GM23248 (cell line): ENCODE measurements around the gene ACTA2. TPM values are rescaled to one million over a fixed set of nuclear protein-coding genes. Genes with fewer than 3 reads are reported as not detected.

Experiments
- DNase-seq: peaks from one replicate; pipeline ENCODE4 v3.0.0-alpha.2; 2015
- H2AFZ ChIP-seq: fragments of 200-600 bp; sonication (generic); 2 replicates; pipeline ENCODE4 v1.6.1; 2016; ENCODE audit warnings: antibody characterized with exemption
- H3F3A ChIP-seq: fragments of 200-600 bp; sonication (generic); 2 replicates; pipeline ENCODE4 v1.6.1; 2016; ENCODE audit warnings: mild to moderate bottlenecking, antibody characterized with exemption, mixed run types; ENCODE audit not compliant: insufficient read depth
- H3K27ac ChIP-seq: fragments of 200-600 bp; sonication (generic); 2 replicates; pipeline ENCODE4 v1.5.1; 2016; ENCODE audit warnings: mild to moderate bottlenecking
- H3K27me3 ChIP-seq: fragments of 200-600 bp; sonication (generic); replicated peaks from 2 replicates; pipeline ENCODE4 v1.6.1; 2016; ENCODE audit warnings: mild to moderate bottlenecking; ENCODE audit not compliant: insufficient read depth
- H3K36me3 ChIP-seq: fragments of 200-600 bp; sonication (generic); 2 replicates; pipeline ENCODE4 v1.6.1; 2016; ENCODE audit warnings: low read depth, mild to moderate bottlenecking
- H3K4me1 ChIP-seq: fragments of 200-600 bp; sonication (generic); 2 replicates; pipeline ENCODE4 v1.6.1; 2016; ENCODE audit warnings: mild to moderate bottlenecking; ENCODE audit not compliant: insufficient read depth
- H3K4me2 ChIP-seq: fragments of 200-600 bp; sonication (generic); one replicate; pipeline ENCODE4 v1.6.1; 2016; ENCODE audit warnings: mild to moderate bottlenecking; ENCODE audit not compliant: unreplicated experiment
- H3K4me3 ChIP-seq: fragments of 200-600 bp; sonication (generic); 2 replicates; pipeline ENCODE4 v1.5.1; 2016; ENCODE audit warnings: mild to moderate bottlenecking
- H3K79me2 ChIP-seq: fragments of 200-600 bp; sonication (generic); 2 replicates; pipeline ENCODE4 v1.6.1; 2016; ENCODE audit warnings: mild to moderate bottlenecking; ENCODE audit not compliant: insufficient read depth
- H3K9ac ChIP-seq: fragments of 200-600 bp; sonication (generic); 2 replicates; pipeline ENCODE4 v1.6.1; 2016; ENCODE audit warnings: mild to moderate bottlenecking
- H3K9me2 ChIP-seq: fragments of 200-600 bp; sonication (generic); 2 replicates; pipeline ENCODE4 v1.6.1; 2016; ENCODE audit warnings: mixed run types, mild to moderate bottlenecking, moderate library complexity; ENCODE audit not compliant: insufficient read depth
- H3K9me3 ChIP-seq: fragments of 200-600 bp; sonication (generic); one replicate; pipeline ENCODE4 v1.6.1; 2017; ENCODE audit warnings: low read depth
- H4K20me1 ChIP-seq: fragments of 200-600 bp; sonication (generic); 2 replicates; pipeline ENCODE4 v1.6.0; 2016; ENCODE audit not compliant: insufficient read depth
- EZH2 ChIP-seq: fragments of 200-600 bp; sonication (generic); IDR thresholded peaks from 2 replicates; pipeline ENCODE4 v1.6.1; 2018; ENCODE audit warnings: antibody characterized with exemption, mild to moderate bottlenecking; ENCODE audit not compliant: insufficient read depth, poor library complexity, severe bottlenecking
- EZH2phosphoT487 ChIP-seq: fragments of 200-600 bp; sonication (generic); IDR thresholded peaks from 2 replicates; pipeline ENCODE4 v1.6.1; 2018; ENCODE audit warnings: antibody characterized with exemption, moderate library complexity, mild to moderate bottlenecking, low read depth; ENCODE audit not compliant: insufficient read depth
- WGBS, 2 experiments: methylation state at CpG; one replicate each; pipeline ENCODE4 v1.1.6; 2015 to 2017; ENCODE audit warnings: low lambda C conversion rate in 2 of 2, low coverage in 1 of 2; ENCODE audit errors: missing lambda C conversion rate in 2 of 2; 5-methylcytosine and 5-hydroxymethylcytosine counted together
- in situ Hi-C: fragments of 300-500 bp; cut with MboI; formaldehyde crosslinking; loops from 2 replicates; pipeline ENCODE4 v1.15.0; 2020
- polyA plus RNA-seq: library from polyadenylated mRNA; unstranded; fragments of >200 nt; fragmentation: Nextera tagmentation; extraction: Ambion mirVana; gene quantifications from 2 replicates; pipeline ENCODE4 v1.2.1, GENCODE V29; 2016
- total RNA-seq: library from RNA; depleted of rRNA; stranded (reverse); fragments of >200 nt; shearing (Covaris generic); gene quantifications from 2 replicates; pipeline ENCODE4 v1.2.3, GENCODE V29; 2014

Gene ACTA2
- total and polyA plus RNA-seq, 2 experiments from 2014 or later = 161 to 249 TPM

GRCh38 chr10:88978463-88978862 lies 25.9 kb upstream of the ACTA2 start:
- H2AFZ ChIP-seq = no peak overlapping the region
- peaks cover 55% of the 10 kb centered on the region for H3K79me2 ChIP-seq
- in situ Hi-C loops = no loop called here
- no peaks in the 10 kb centered on the region for H4K20me1 ChIP-seq
- no peaks in the 10 kb centered on the region for H3K9me3 ChIP-seq
- H3K36me3 ChIP-seq = peaks cover 11% of the 10 kb centered on the region; the same call in 1 of the 2 replicates
- H3K4me1 ChIP-seq = peaks cover 40% of the 10 kb centered on the region
- no peak overlapping the region for H3K4me3 ChIP-seq
- no peaks in the 10 kb centered on the region for H3K9me2 ChIP-seq
- no peak overlapping the region for H3K9ac ChIP-seq
- H3F3A ChIP-seq = peaks cover 42% of the 10 kb centered on the region; the same call in 1 of the 2 replicates
- H3K27ac ChIP-seq = no peak overlapping the region
- 95 to 98% methylated on average over 2 of the region's 2 CpGs for WGBS, 2 experiments
- H3K27me3 ChIP-seq = no peaks in the 10 kb centered on the region
- H3K4me2 ChIP-seq = no peak overlapping the region
- TF ChIP-seq EZH2phosphoT487 (no peak), EZH2 (no peak)
- no peak for DNase-seq

- no peaks in the 10 kb centered on the region for H3K9me3 ChIP-seq
- H3K79me2 ChIP-seq = peaks cover 61% of the 10 kb centered on the region
- H3K4me1 ChIP-seq = peaks cover 54% of the 10 kb centered on the region
- H3F3A ChIP-seq = peaks cover 45% of the 10 kb centered on the region; the same call in 1 of the 2 replicates
- 51 to 57% methylated on average over 3 of the region's 3 CpGs for WGBS, 2 experiments
- peak; percentile 19 for DNase-seq
- H2AFZ ChIP-seq = peak overlapping the region; percentile 86
- peak overlapping the region; percentile 91 for H3K4me2 ChIP-seq
- H4K20me1 ChIP-seq = no peaks in the 10 kb centered on the region
- H3K4me3 ChIP-seq = peak overlapping the region; percentile 79
- no peaks in the 10 kb centered on the region for H3K9me2 ChIP-seq
- TF ChIP-seq EZH2 (no peak), EZH2phosphoT487 (no peak)
- no peaks in the 10 kb centered on the region for H3K36me3 ChIP-seq
- H3K27me3 ChIP-seq = no peaks in the 10 kb centered on the region
- peak overlapping the region; percentile 80 for H3K9ac ChIP-seq
- in situ Hi-C loops = no loop called here
- H3K27ac ChIP-seq = peak overlapping the region; percentile 73
Observed at GRCh38 chr10:88975377-88975720, 22.8 kb upstream of the ACTA2 start.

GRCh38 chr10:88974446-88975376 lies 22.1 kb upstream of the ACTA2 start:
- Histone ChIP-seq H3K9ac (peak overlapping the region; percentile 80), H3K4me2 (peak overlapping the region; percentile 91), H3K9me3 (no peaks in the 10 kb centered on the region), H4K20me1 (no peaks in the 10 kb centered on the region), H3F3A (peaks cover 39% of the 10 kb centered on the region; the same call in 1 of the 2 replicates), H2AFZ (peak overlapping the region; percentile 86), H3K9me2 (no peaks in the 10 kb centered on the region), H3K27me3 (no peaks in the 10 kb centered on the region), H3K4me1 (peaks cover 47% of the 10 kb centered on the region), H3K79me2 (peaks cover 65% of the 10 kb centered on the region), H3K36me3 (no peaks in the 10 kb centered on the region), H3K4me3 (peak overlapping the region; percentile 79), H3K27ac (peak overlapping the region; percentile 73)
- in situ Hi-C loops = no loop called here
- DNase-seq = peak; percentile 56
- 12% methylated on average over 7 of the region's 7 CpGs for WGBS, 2 experiments
- TF ChIP-seq EZH2phosphoT487 = no peak
- TF ChIP-seq EZH2 = no peak

GRCh38 chr10:88974012-88974411 lies 21.4 kb upstream of the ACTA2 start:
- in situ Hi-C loops = no loop called here
- Histone ChIP-seq H3K9me2 (no peaks in the 10 kb centered on the region), H3K27ac (peak overlapping the region; percentile 73), H3K9ac (peak overlapping the region; percentile 80; the same call in 1 of the 2 replicates), H4K20me1 (no peaks in the 10 kb centered on the region), H3K36me3 (no peaks in the 10 kb centered on the region), H3K4me3 (peak overlapping the region; percentile 79), H3K79me2 (peaks cover 67% of the 10 kb centered on the region), H3K9me3 (no peaks in the 10 kb centered on the region), H3F3A (peaks cover 36% of the 10 kb centered on the region; the same call in 1 of the 2 replicates), H3K4me2 (peak overlapping the region; percentile 91), H3K4me1 (peaks cover 44% of the 10 kb centered on the region), H2AFZ (no peak overlapping the region), H3K27me3 (no peaks in the 10 kb centered on the region)
- 63 to 67% methylated on average over 3 of the region's 3 CpGs for WGBS, 2 experiments
- TF ChIP-seq EZH2 (no peak), EZH2phosphoT487 (no peak)
- DNase-seq = peak; percentile 63
